Lower leg skin (tissue), 3 donors: ENCODE measurements around the gene ATF6.

Experiments
- CTCF ChIP-seq, 3 donors: fragments of 450-650 bp; IDR thresholded peaks; one replicate each; pipeline ENCODE4 v1.5.1; 2016; ENCODE audit warnings: antibody characterized with exemption in 3 of 3, mild to moderate bottlenecking in 3 of 3, moderate library complexity in 2 of 3
- POLR2A ChIP-seq, 2 donors: fragments of 450-650 bp; IDR thresholded peaks; one replicate each; pipeline ENCODE4 v1.6.1; 2016 to 2017; ENCODE audit warnings: antibody characterized with exemption in 2 of 2, mild to moderate bottlenecking in 1 of 2, moderate library complexity in 1 of 2

- TF ChIP-seq CTCF (IDR thresholded peaks at IDR 0.05) (no peak), POLR2A (IDR thresholded peaks at IDR 0.05) (no peak)
Observed at GRCh38 chr1:161985301-161985822, 219.2 kb downstream of the ATF6 start.
